Activated CD4-positive, CD25-positive, alpha-beta regulatory T cell treated with anti-CD3 and anti-CD28 coated beads, Interleukin-2, amount 50 U/mL, for 16 hours (primary cell): ENCODE results near the gene WDR70.
"Not testable (repeated sequence)": the region's sequence is repeated elsewhere in the genome, so short reads cannot be mapped to it uniquely, and the experiment has no call there.

Source experiments
- DNase-seq: peaks from one replicate; pipeline ENCODE4 v3.0.0-alpha.2; 2020; ENCODE audit warnings: low read depth, low spot score

WDR70 gene

GRCh38 chr5:37454402-37455055, 75.4 kb downstream of the WDR70 start:
- not testable (repeated sequence) for DNase-seq

- DNase-seq, result not testable (repeated sequence)
Observed at GRCh38 chr5:37463191-37464051, 84.3 kb downstream of the WDR70 start.

DNA sequence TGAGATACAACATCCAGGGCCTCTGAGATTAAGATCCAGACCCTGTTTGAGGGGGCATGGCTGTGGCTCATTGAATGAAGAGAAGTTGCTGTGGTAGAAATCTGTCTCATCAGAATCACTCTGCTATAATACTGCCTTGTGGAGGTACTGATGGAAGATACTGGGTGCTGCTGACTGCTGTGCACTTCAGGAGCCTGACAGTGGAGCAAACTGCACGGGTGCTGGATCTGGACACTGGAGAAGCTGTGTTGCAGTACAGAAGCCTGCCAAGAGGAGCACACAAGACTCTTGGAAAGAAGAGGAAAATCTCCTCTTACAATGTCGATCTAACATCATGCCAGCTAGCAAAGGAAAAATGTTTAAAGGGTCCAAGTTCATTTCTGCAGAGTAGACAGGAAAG, 85.5 kb downstream of the WDR70 start:
- not testable (repeated sequence) for DNase-seq

DNA sequence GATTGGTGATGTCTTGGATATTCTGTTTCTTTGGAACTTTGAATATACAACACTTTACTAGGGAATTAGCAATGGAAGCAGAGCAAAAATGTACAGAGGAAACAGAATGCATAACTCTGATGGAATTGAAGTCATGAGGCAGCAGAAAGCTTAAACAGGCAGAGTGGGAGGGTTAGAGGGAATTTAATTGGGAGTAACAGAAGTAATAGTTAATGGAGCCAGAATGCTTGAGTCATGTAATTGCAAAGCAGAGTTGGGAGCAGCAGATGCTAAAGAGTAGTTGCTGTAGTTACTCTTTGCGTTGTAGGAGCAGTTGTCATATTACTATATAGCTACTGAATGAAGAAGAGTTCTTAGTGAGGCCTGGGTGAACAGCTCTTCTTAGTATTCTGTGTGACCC, 90.3 kb downstream of the WDR70 start:
- DNase-seq, result not testable (repeated sequence)

DNA sequence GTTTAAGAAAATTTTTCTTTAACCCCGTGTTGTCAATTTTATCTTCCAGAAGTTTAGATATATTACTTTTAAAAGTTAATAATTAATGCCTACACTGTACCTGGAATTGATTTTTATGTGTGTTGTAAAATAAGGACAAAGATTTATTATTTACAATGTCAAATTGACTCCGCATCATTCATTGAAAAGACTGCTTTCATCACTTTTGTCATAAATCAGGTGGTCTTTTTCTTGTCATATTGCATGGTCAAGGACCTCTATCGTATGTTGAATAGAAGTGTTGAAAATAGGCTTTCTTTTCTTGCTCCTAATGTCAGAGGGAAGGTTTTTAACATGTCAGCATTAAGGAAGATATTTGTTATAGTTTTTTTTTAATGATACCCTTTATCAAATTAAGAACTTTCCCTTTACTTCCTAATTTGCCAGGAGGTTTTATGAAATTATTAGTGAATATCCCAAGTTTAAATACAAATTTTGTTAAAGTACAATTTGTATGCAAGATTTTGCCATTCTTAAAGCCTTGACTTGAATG, 92.6 kb downstream of the WDR70 start:
- no peak for DNase-seq

GRCh38 chr5:37477426-37477825, 98.3 kb downstream of the WDR70 start:
- DNase-seq, result no peak

DNA sequence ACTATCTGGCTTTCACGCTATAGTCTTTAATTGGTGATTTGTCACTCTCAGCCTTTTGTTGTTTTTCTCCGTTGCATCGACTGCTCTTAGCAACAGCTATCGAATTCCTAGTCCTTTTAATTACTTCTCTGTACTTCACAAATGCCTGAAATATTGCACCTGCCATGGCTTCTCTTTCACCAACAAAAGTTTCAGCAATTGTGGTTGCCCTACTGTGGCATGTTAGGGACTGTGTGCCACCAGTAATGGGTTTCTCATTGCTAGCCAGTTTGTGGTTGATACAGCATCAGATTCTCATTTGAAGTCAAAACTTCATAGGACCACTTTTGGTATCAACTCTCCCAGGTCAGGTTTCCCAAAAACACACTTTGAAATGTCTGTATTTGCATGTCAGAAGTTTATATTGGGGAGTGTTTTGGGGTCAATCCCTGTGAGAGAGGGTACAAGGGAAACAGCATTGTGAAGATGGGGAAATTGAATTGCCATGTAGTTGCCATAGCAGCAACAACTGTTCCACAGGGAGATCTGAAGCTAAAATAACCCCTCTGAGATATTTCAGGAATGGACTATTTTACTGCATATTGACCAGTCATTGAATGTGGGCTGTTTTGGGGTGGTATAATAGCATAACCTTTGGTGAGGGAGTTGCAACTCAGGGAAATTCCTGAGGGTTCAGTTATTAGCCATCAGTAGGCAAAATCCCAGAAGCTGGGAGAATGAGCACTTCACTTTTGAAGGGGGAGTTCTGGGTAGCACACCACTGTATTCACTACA, 99.2 kb downstream of the WDR70 start:
- no peak for DNase-seq

DNA sequence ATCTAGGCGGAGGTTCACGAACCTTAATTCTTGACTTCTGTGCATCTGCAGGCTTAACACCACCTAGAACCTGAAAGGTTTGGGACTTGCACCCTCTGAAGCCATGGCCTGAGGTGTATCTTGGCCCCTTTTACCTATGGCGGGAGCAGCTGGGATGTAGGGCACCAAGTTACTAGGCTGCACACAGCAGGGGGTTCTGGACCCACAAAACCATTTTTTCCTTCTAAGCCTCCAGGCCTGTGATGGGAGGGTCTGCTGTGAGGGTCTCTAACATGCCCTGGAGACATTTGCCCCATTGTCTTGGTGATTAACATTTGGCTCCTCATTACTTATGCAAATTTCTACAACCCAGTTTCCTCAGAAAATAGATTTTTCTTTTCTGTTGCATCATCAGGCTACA, 102.3 kb downstream of the WDR70 start:
- DNase-seq, result not testable (repeated sequence)

DNA sequence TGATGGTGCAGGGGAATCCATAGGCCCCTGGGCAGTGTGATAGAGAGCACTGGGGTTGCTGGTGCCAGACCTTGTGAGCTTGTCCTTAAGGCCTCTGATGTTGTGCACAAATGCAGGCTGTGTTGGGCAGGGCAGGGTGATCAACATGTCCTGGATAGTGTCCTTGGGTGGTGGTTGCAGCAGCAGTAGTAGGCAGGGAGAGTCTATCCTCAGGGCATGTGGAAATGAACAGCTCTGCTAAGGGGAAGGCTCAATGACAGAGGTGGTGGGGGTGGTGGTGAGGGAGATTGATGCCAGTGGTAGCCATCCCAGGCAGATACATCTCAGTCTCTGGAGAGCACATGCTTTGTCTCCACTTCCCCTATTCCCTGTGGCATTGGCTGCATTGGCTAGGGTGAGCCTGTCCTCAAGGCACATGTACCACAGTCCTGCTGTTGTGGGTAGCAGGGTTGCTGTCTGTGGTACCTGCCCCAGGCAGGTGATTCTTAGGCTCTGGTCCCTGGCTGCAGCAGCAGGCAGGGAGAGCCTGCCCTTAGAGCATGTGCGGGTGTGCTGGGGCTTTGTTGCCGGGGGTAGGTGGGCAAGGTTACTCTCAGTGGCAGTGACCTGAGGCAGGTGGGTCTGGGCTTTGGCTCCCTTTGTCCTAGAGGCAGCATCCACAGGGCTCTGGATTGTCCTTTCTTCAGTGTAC, 111.1 kb downstream of the WDR70 start:
- DNase-seq, result no peak

- no peak for DNase-seq
Observed at GRCh38 chr5:37490931-37491330, 111.8 kb downstream of the WDR70 start.

DNA sequence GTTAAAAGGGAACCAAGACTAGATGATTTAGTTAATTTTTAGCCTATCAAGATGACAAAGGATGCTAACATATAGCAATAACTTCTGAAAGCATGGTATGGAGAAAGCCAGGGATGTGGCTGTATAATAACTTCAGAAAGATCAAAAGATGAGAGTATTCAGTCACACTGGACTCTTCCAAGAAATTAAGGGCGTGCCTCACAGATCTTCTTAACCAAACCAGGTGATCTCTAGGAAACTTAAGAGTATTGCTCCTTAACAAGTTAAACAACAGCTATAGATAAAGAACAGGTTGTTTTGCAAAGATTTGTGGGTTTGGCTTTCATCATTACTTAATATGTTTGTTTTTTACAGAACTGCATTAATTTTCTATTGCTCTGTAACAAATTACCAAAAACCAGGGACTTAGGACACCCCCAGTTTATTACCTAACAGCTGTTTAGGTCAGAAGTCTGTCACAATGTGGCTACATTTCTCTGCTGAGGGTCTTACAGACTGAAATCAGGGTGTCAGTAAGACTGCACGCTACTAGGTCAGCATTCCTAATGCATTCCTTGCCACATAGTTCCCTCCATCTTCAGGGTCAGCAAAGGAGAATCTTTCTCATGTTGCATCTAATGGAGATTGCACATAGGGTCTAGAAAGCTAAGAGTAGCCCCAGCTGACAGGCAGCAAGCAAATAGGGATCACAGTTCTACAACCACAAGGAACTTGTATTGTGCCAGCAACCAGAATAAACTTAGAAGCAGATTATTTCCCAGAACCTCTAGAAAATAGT, 113.8 kb downstream of the WDR70 start:
- no peak for DNase-seq

GRCh38 chr5:37494756-37495155, 115.6 kb downstream of the WDR70 start:
- DNase-seq, result no peak

DNA sequence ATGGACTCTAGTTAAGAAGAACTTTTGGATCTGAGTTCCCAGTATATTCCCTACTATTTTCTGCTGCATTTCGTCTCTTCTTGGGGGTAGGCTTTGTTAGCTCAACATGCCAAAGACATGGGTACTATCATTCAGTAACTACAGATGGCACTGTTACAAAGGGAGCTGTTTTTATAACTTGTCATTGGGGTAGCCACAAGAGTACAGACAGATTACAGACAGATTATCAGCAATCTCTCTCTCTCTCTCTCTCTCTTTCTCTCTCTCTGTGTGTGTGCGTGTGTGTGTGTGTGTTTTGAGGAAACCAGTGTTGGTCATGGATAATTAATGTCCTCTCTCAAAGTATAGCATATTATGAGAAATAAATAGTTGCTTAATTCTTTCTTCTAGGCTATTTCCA, 116.1 kb downstream of the WDR70 start:
- DNase-seq, result no peak

- no peak for DNase-seq
Observed at GRCh38 chr5:37495668-37496347, 116.7 kb downstream of the WDR70 start.

GRCh38 chr5:37496902-37497445, 117.9 kb downstream of the WDR70 start:
- no peak for DNase-seq

DNA sequence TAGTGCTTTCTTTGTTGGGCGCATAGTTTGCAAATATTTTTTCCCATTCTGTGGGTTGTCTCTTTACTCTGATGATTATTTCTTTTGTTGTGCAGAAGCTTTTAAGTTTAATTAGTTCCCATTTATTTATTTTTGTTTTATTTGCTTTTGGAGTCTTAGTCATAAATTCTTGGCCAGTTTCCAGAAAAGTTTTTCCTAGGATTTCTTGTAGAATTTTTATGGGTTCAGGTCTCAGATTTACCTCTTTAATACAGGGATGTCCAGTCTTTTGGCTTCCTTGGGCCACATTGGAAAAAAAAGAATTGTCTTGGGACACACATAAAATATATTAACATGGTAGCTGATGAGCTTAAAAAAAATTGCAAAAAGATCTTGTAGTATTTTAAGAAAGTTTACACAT, 122.0 kb downstream of the WDR70 start:
- DNase-seq, result no peak

DNA sequence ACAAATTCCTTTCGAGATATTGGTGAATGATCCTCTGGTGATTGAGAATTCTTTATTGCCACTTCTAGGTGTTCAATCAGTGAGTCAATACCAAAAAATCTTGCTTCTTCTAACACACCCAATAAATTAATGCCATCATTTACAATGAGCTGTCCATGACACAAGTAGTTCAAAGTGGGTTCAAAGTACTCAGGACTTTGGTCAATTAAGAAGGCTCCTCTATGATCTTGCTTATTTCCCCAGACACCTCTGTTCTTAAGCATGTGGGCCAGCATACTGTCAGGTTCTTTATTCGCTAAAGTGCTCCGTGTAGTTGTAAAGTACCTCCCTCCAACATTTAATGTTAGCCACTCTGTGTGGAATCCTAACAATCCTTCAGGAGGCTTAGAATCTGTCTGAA, 127.1 kb downstream of the WDR70 start:
- no peak for DNase-seq

- no peak for DNase-seq
Observed at GRCh38 chr5:37506722-37507121, 127.6 kb downstream of the WDR70 start.

DNA sequence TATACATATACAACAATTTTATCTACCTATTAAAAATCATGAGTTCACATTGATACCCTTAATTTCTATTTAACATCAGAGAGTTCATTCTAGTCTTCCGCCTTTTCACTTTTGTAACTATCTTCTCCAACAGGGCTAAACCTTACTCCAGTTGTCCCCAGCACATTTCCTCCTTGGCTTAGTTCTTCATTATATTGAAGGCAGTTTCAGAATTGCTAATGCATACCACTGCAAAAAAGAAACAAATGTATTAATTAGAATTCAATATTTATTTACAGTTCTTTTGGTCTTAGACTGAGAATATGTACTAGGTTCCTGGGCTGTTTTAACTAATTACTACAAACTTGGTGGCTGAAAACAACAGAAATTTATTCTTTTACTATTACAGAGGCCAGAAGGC, 132.5 kb downstream of the WDR70 start:
- DNase-seq, result no peak

DNA sequence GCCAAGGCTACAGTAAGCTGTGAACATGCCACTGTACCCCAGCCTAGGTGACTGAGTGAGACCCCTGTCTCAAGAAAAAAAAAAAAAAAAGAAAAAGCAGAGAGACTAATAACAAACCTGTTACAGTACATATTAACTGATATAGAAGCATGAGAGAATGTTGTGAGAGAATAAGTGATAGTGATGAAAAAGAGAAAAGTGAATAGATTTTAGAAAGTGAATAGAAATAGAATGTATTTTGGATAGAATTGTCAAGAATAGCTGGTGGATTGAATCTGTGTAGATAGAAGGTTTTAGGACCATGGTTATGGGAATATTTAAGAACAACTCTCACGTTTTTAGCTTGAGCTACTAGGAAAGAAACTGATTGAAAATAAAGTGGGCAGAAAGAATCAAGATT, 135.8 kb downstream of the WDR70 start:
- no peak for DNase-seq
